ENCODE measurements around the gene EME1. TPM values are rescaled to one million over a fixed set of nuclear protein-coding genes. Genes with fewer than 3 reads are reported as not detected.

The EME1 gene
- total and polyA plus RNA-seq, 2 of the 13 experiments (the other 11 are each of a cell fraction or from before 2014, with no cell fraction given), result 20.7 to 24.6 TPM

GRCh38 chr17:50396261-50397110 lies 23.5 kb downstream of the EME1 start (continued):
- TF ChIP-seq ZNF441 (CRISPR knock-in tag; IDR thresholded peaks at IDR 0.05; ENCODE audit: borderline replicate concordance) (no peak), ATRX (CRISPR knock-in tag; IDR thresholded peaks at IDR 0.05; ENCODE audit: borderline replicate concordance) (no peak), KLF11 (CRISPR knock-in tag; IDR thresholded peaks at IDR 0.05) (0 out of 2 replicates have a peak, but pooled peaks have one; percentile 12), ZNF329 (CRISPR knock-in tag; IDR thresholded peaks at IDR 0.05; ENCODE audit: low read depth) (no peak), CBX5 (CRISPR knock-in tag; IDR thresholded peaks at IDR 0.05; ENCODE audit: borderline replicate concordance) (no peak), ZBTB40 (IDR thresholded peaks at IDR 0.05) (0 out of 2 replicates have a peak, but pooled peaks have one; percentile 6), ZBTB40 (CRISPR knock-in tag; IDR thresholded peaks at IDR 0.05) (no peak), SSRP1 (CRISPR knock-in tag; IDR thresholded peaks at IDR 0.05) (peak; percentile 86; the same call in 1 of the 2 replicates), ZNF24 (IDR thresholded peaks at IDR 0.05) (0 out of 2 replicates have a peak, but pooled peaks have one; percentile 42), ZGPAT (CRISPR knock-in tag; IDR thresholded peaks at IDR 0.05) (no peak), MTERF4 (CRISPR knock-in tag; IDR thresholded peaks at IDR 0.05) (no peak)
- TF ChIP-seq, protein P1, sequence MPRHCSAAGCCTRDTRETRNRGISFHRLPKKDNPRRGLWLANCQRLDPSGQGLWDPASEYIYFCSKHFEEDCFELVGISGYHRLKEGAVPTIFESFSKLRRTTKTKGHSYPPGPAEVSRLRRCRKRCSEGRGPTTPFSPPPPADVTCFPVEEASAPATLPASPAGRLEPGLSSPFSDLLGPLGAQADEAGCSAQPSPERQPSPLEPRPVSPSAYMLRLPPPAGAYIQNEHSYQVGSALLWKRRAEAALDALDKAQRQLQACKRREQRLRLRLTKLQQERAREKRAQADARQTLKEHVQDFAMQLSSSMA (CRISPR knock-in tag; IDR thresholded peaks at IDR 0.05), result no peak
- TF ChIP-seq, protein P2, sequence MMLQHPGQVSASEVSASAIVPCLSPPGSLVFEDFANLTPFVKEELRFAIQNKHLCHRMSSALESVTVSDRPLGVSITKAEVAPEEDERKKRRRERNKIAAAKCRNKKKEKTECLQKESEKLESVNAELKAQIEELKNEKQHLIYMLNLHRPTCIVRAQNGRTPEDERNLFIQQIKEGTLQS (CRISPR knock-in tag; IDR thresholded peaks at IDR 0.05), result no peak
